ENCODE results near the gene SOX5. TPM values are rescaled to one million over a fixed set of nuclear protein-coding genes. Genes with fewer than 3 reads are reported as not detected.

SOX5 gene
- total and polyA plus RNA-seq, 2 of the 8 experiments (the other 6 are each of a cell fraction or from before 2014, with no cell fraction given) = 2.2 to 2.6 TPM

DNA sequence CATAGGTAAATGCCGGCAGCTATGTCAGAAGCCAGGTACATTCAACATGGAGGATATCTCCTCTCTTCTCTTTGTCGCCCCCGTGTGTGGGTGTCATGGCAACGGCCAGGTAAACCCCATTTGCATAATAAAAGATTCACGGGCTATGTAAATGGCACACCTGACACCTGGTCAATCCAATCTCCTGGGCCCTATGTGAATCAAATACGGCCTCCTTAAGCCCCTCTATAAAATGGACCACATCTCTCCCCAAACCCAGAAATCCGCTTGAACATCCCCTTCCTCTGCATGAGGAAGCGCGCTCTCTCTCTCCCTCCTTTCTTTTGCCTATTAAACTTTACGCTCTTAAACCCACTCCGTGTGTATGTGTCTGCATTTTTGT, 363.7 kb downstream of the SOX5 start (continued):
- TF ChIP-seq, protein P1, sequence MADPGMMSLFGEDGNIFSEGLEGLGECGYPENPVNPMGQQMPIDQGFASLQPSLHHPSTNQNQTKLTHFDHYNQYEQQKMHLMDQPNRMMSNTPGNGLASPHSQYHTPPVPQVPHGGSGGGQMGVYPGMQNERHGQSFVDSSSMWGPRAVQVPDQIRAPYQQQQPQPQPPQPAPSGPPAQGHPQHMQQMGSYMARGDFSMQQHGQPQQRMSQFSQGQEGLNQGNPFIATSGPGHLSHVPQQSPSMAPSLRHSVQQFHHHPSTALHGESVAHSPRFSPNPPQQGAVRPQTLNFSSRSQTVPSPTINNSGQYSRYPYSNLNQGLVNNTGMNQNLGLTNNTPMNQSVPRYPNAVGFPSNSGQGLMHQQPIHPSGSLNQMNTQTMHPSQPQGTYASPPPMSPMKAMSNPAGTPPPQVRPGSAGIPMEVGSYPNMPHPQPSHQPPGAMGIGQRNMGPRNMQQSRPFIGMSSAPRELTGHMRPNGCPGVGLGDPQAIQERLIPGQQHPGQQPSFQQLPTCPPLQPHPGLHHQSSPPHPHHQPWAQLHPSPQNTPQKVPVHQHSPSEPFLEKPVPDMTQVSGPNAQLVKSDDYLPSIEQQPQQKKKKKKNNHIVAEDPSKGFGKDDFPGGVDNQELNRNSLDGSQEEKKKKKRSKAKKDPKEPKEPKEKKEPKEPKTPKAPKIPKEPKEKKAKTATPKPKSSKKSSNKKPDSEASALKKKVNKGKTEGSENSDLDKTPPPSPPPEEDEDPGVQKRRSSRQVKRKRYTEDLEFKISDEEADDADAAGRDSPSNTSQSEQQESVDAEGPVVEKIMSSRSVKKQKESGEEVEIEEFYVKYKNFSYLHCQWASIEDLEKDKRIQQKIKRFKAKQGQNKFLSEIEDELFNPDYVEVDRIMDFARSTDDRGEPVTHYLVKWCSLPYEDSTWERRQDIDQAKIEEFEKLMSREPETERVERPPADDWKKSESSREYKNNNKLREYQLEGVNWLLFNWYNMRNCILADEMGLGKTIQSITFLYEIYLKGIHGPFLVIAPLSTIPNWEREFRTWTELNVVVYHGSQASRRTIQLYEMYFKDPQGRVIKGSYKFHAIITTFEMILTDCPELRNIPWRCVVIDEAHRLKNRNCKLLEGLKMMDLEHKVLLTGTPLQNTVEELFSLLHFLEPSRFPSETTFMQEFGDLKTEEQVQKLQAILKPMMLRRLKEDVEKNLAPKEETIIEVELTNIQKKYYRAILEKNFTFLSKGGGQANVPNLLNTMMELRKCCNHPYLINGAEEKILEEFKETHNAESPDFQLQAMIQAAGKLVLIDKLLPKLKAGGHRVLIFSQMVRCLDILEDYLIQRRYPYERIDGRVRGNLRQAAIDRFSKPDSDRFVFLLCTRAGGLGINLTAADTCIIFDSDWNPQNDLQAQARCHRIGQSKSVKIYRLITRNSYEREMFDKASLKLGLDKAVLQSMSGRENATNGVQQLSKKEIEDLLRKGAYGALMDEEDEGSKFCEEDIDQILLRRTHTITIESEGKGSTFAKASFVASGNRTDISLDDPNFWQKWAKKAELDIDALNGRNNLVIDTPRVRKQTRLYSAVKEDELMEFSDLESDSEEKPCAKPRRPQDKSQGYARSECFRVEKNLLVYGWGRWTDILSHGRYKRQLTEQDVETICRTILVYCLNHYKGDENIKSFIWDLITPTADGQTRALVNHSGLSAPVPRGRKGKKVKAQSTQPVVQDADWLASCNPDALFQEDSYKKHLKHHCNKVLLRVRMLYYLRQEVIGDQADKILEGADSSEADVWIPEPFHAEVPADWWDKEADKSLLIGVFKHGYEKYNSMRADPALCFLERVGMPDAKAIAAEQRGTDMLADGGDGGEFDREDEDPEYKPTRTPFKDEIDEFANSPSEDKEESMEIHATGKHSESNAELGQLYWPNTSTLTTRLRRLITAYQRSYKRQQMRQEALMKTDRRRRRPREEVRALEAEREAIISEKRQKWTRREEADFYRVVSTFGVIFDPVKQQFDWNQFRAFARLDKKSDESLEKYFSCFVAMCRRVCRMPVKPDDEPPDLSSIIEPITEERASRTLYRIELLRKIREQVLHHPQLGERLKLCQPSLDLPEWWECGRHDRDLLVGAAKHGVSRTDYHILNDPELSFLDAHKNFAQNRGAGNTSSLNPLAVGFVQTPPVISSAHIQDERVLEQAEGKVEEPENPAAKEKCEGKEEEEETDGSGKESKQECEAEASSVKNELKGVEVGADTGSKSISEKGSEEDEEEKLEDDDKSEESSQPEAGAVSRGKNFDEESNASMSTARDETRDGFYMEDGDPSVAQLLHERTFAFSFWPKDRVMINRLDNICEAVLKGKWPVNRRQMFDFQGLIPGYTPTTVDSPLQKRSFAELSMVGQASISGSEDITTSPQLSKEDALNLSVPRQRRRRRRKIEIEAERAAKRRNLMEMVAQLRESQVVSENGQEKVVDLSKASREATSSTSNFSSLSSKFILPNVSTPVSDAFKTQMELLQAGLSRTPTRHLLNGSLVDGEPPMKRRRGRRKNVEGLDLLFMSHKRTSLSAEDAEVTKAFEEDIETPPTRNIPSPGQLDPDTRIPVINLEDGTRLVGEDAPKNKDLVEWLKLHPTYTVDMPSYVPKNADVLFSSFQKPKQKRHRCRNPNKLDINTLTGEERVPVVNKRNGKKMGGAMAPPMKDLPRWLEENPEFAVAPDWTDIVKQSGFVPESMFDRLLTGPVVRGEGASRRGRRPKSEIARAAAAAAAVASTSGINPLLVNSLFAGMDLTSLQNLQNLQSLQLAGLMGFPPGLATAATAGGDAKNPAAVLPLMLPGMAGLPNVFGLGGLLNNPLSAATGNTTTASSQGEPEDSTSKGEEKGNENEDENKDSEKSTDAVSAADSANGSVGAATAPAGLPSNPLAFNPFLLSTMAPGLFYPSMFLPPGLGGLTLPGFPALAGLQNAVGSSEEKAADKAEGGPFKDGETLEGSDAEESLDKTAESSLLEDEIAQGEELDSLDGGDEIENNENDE (IDR thresholded peaks at IDR 0.05; ENCODE audit: insufficient replicate concordance, low read length) = no peak
- TF ChIP-seq GABPA (IDR thresholded peaks at IDR 0.05; ENCODE audit: borderline replicate concordance, insufficient read depth, low read length) (no peak), RFX5 (IDR thresholded peaks at IDR 0.05; ENCODE audit: borderline replicate concordance, low read depth, low read length) (no peak), SRF (IDR thresholded peaks at IDR 0.05; ENCODE audit: low read depth, low read length) (no peak), SIX5 (IDR thresholded peaks at IDR 0.05; ENCODE audit: low read depth, low read length) (no peak), NANOG (IDR thresholded peaks at IDR 0.05; ENCODE audit: insufficient read depth, low read depth, low read length, poor library complexity, severe bottlenecking) (no peak), SP4 (IDR thresholded peaks at IDR 0.05; ENCODE audit: low read length) (no peak), KDM4A (IDR thresholded peaks at IDR 0.05; ENCODE audit: low read depth, low read length, severe bottlenecking) (no peak), SIN3A (conservative IDR thresholded peaks at IDR 0.05 in 1 of 2, IDR thresholded peaks at IDR 0.05 in 1 of 2; ENCODE audit: low read depth in 1 of 2, low read length in 2 of 2) (0 out of 4 replicates have a peak, but pooled peaks of 1 of the 2 experiments have one; percentile 35)
- TF ChIP-seq, protein P2, sequence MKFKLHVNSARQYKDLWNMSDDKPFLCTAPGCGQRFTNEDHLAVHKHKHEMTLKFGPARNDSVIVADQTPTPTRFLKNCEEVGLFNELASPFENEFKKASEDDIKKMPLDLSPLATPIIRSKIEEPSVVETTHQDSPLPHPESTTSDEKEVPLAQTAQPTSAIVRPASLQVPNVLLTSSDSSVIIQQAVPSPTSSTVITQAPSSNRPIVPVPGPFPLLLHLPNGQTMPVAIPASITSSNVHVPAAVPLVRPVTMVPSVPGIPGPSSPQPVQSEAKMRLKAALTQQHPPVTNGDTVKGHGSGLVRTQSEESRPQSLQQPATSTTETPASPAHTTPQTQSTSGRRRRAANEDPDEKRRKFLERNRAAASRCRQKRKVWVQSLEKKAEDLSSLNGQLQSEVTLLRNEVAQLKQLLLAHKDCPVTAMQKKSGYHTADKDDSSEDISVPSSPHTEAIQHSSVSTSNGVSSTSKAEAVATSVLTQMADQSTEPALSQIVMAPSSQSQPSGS (IDR thresholded peaks at IDR 0.05; ENCODE audit: low read length) = no peak
